ENCODE measurements around the gene ZDHHC9. TPM values are rescaled to one million over a fixed set of nuclear protein-coding genes. Genes with fewer than 3 reads are reported as not detected.
A peak's percentile ranks its signal among the peaks of the same experiment; 100 is the strongest.

Gene ZDHHC9
- total RNA-seq, 1 donor from 2014 or later, result 33.1 TPM

- Histone ChIP-seq H3K27me3 (no peaks in the 10 kb centered on the region), H2AFZ (replicated peaks) (no peak overlapping the region), H3F3A (ENCODE audit: low read depth) (no peaks in the 10 kb centered on the region), H3K27ac (peak overlapping the region; percentile 23), H3K36me3 (no peaks in the 10 kb centered on the region), H3K4me2 (no peak overlapping the region), H3K4me1 (peaks cover 23% of the 10 kb centered on the region), H3K79me2 (ENCODE audit: low read depth) (peaks cover 10% of the 10 kb centered on the region), H4K20me1 (ENCODE audit: low read depth) (no peaks in the 10 kb centered on the region), H3K4me3 (no peak overlapping the region), H3K9me3 (ENCODE audit: low read depth) (no peaks in the 10 kb centered on the region), H3K9ac (no peak overlapping the region)
- Mint-ChIP-seq H3K9me3 (no peaks in the 10 kb centered on the region), H3K27me3 (ENCODE audit: insufficient read depth, low read depth) (no peaks in the 10 kb centered on the region), H3K27ac (no peak overlapping the region), H3K4me1 (peaks cover 8% of the 10 kb centered on the region), H3K36me3 (peaks cover 33% of the 10 kb centered on the region), H3K4me3 (no peak overlapping the region)
- DNase-seq (ENCODE audit: low spot score), result peak; percentile 52
- no peak for TF ChIP-seq EZH2 (IDR thresholded peaks at IDR 0.05)
- TF ChIP-seq CTCF (IDR thresholded peaks at IDR 0.05), result no peak
- no peak for TF ChIP-seq EZH2phosphoT487 (IDR thresholded peaks at IDR 0.05)
Observed at GRCh38 chrX:129831091-129831885, 12.4 kb downstream of the ZDHHC9 start.

GRCh38 chrX:129830494-129830893 is 13.2 kb downstream of the ZDHHC9 start:
- Mint-ChIP-seq H3K27me3 (ENCODE audit: insufficient read depth, low read depth) (no peaks in the 10 kb centered on the region), H3K4me3 (no peak overlapping the region), H3K9me3 (no peaks in the 10 kb centered on the region), H3K4me1 (peaks cover 12% of the 10 kb centered on the region), H3K36me3 (peaks cover 37% of the 10 kb centered on the region), H3K27ac (no peak overlapping the region)
- Histone ChIP-seq H3K27ac (peak overlapping the region; percentile 23), H3K4me3 (no peak overlapping the region), H3K9me3 (ENCODE audit: low read depth) (peaks cover 3% of the 10 kb centered on the region), H3K36me3 (no peaks in the 10 kb centered on the region), H3K27me3 (no peaks in the 10 kb centered on the region), H3K9ac (no peak overlapping the region), H3K79me2 (ENCODE audit: low read depth) (peaks cover 9% of the 10 kb centered on the region), H4K20me1 (ENCODE audit: low read depth) (no peaks in the 10 kb centered on the region), H2AFZ (replicated peaks) (no peak overlapping the region), H3F3A (ENCODE audit: low read depth) (no peaks in the 10 kb centered on the region), H3K4me2 (no peak overlapping the region), H3K4me1 (peaks cover 23% of the 10 kb centered on the region)
- no peak for DNase-seq (ENCODE audit: low spot score)
- TF ChIP-seq CTCF (IDR thresholded peaks at IDR 0.05), result no peak

GRCh38 chrX:129825746-129826505 is 17.8 kb downstream of the ZDHHC9 start:
- Histone ChIP-seq H4K20me1 (ENCODE audit: low read depth) (no peaks in the 10 kb centered on the region), H3K36me3 (no peaks in the 10 kb centered on the region), H3K79me2 (ENCODE audit: low read depth) (no peaks in the 10 kb centered on the region), H3K4me1 (peaks cover 6% of the 10 kb centered on the region), H3K27me3 (no peaks in the 10 kb centered on the region), H3K27ac (no peak overlapping the region), H3K4me2 (no peak overlapping the region), H2AFZ (replicated peaks) (no peak overlapping the region), H3K9me3 (ENCODE audit: low read depth) (peaks cover 7% of the 10 kb centered on the region), H3K9ac (no peak overlapping the region), H3F3A (ENCODE audit: low read depth) (no peaks in the 10 kb centered on the region), H3K4me3 (no peak overlapping the region)
- H3K36me3 Mint-ChIP-seq, result peaks cover 42% of the 10 kb centered on the region
- no peak for DNase-seq (ENCODE audit: low spot score)
- H3K9me3 Mint-ChIP-seq, result no peaks in the 10 kb centered on the region
- peaks cover 2% of the 10 kb centered on the region for H3K27me3 Mint-ChIP-seq (ENCODE audit: insufficient read depth, low read depth)
- TF ChIP-seq EZH2 (IDR thresholded peaks at IDR 0.05) (no peak), EZH2phosphoT487 (IDR thresholded peaks at IDR 0.05) (no peak), CTCF (IDR thresholded peaks at IDR 0.05) (no peak)
- no peak overlapping the region for H3K4me3 Mint-ChIP-seq
- H3K27ac Mint-ChIP-seq, result peak overlapping the region; percentile 29
- H3K4me1 Mint-ChIP-seq, result peaks cover 5% of the 10 kb centered on the region

Data from neural progenitor cell (in vitro differentiated cells).